ENCODE results near the gene TLCD3B. TPM values are rescaled to one million over a fixed set of nuclear protein-coding genes. Genes with fewer than 3 reads are reported as not detected.

TLCD3B gene
- total RNA-seq, 2 experiments from 2014 or later: 3.7 to 4.0 TPM

- CTCF ChIA-PET: no interaction called here
- Mint-ChIP-seq H3K36me3 (ENCODE audit: low read depth) (peaks cover 32% of the 10 kb centered on the region), H3K4me3 (no peak overlapping the region), H3K27me3 (no peaks in the 10 kb centered on the region), H3K4me1 (peaks cover 31% of the 10 kb centered on the region), H3K27ac (peak overlapping the region; percentile 10), H3K9me3 (ENCODE audit: low read depth) (peaks cover 4% of the 10 kb centered on the region)
- ATAC-seq: no peak
- POLR2A ChIA-PET: interaction anchor here (0.6 to 1.0 kb wide), 3 partner anchors 21 to 51 kb away, joined by 4 read pairs; no protein-coding TSS in a partner anchor
- intact Hi-C loops (cut with DNase I, micrococcal nuclease): no loop called here
- no peak for DNase-seq
These were observed 53.8 kb downstream of the TLCD3B start for GRCh38 chr16:29977063-29977825.

- intact Hi-C loops (cut with DNase I, micrococcal nuclease): no loop called here
- peaks cover 4% of the 10 kb centered on the region for H3K9me3 Mint-ChIP-seq (ENCODE audit: low read depth)
- peaks cover 31% of the 10 kb centered on the region for H3K4me1 Mint-ChIP-seq
- DNase-seq: peak; percentile 33
- H3K36me3 Mint-ChIP-seq (ENCODE audit: low read depth): peaks cover 35% of the 10 kb centered on the region
- peak overlapping the region; percentile 86 for H3K27ac Mint-ChIP-seq
- no peak for ATAC-seq
- no peaks in the 10 kb centered on the region for H3K27me3 Mint-ChIP-seq
- ChIA-PET POLR2A (interaction anchor here (0.5 to 1.1 kb wide), 4 partner anchors 9 to 1002 kb away, joined by 4 read pairs; no protein-coding TSS in a partner anchor), CTCF (interaction anchor here (0.8 to 1.3 kb wide), 6 partner anchors 10 to 151 kb away, joined by 3 to 5 read pairs (median 4); partner anchors contain the start of gene TMEM219)
- peak overlapping the region; percentile 87 for H3K4me3 Mint-ChIP-seq
These were observed 55.1 kb downstream of the TLCD3B start for GRCh38 chr16:29975811-29976511.

GRCh38 chr16:29975134-29975538 lies 55.9 kb downstream of the TLCD3B start:
- ChIA-PET POLR2A (interaction anchor here (0.7 to 1.1 kb wide), 2 partner anchors 10 to 18 kb away, joined by 4 read pairs; no protein-coding TSS in a partner anchor), CTCF (interaction anchor here (0.6 to 1.3 kb wide), 6 partner anchors 9 to 274 kb away, joined by 3 to 4 read pairs (median 3); partner anchors contain the start of gene PAGR1)
- H3K9me3 Mint-ChIP-seq (ENCODE audit: low read depth): peaks cover 4% of the 10 kb centered on the region
- intact Hi-C loops (cut with DNase I, micrococcal nuclease): no loop called here
- no peaks in the 10 kb centered on the region for H3K27me3 Mint-ChIP-seq
- H3K4me1 Mint-ChIP-seq: peaks cover 31% of the 10 kb centered on the region
- H3K36me3 Mint-ChIP-seq (ENCODE audit: low read depth): peaks cover 35% of the 10 kb centered on the region
- H3K27ac Mint-ChIP-seq: peak overlapping the region; percentile 86
- no peak for ATAC-seq
- DNase-seq: no peak
- H3K4me3 Mint-ChIP-seq: peak overlapping the region; percentile 87

Other genes with a start within 250 kb of the TLCD3B start
- 100 to 1,000 TPM; 153 to 168 TPM for gene KIF22, start 240.5 kb downstream of the TLCD3B start, total RNA-seq
- gene MAZ, start 224.7 kb downstream of the TLCD3B start, total RNA-seq: 100 to 1,000 TPM; 306 to 387 TPM
- under 1 TPM; 0.64 to 0.93 TPM for gene PRRT2, start 219.1 kb downstream of the TLCD3B start, total RNA-seq
- gene PAGR1, start 215.1 kb downstream of the TLCD3B start, total RNA-seq: 10 to 100 TPM; 20.6 to 25.6 TPM
- gene MVP, start 210.8 kb downstream of the TLCD3B start, total RNA-seq: 100 to 1,000 TPM in 1 of 2 experiments, 10 to 100 TPM in 1; 86.2 to 101 TPM
- gene CDIPT, start 168.0 kb downstream of the TLCD3B start, total RNA-seq: 10 to 100 TPM; 35.1 to 50.0 TPM
- under 1 TPM; 0.27 to 0.42 TPM for gene SEZ6L2, start 131.7 kb downstream of the TLCD3B start, total RNA-seq
- 1 to 10 TPM; 2.7 to 3.2 TPM for gene ASPHD1, start 130.8 kb downstream of the TLCD3B start, total RNA-seq
- 10 to 100 TPM; 30.4 to 33.4 TPM for gene KCTD13, start 105.0 kb downstream of the TLCD3B start, total RNA-seq
- 10 to 100 TPM; 34.6 to 42.5 TPM for gene TMEM219, start 69.2 kb downstream of the TLCD3B start, total RNA-seq
- 10 to 100 TPM; 24.1 to 24.4 TPM for gene TAOK2, start 57.4 kb downstream of the TLCD3B start, total RNA-seq
- gene HIRIP3, start 35.7 kb downstream of the TLCD3B start, total RNA-seq: 10 to 100 TPM; 25.1 to 36.8 TPM
- 100 to 1,000 TPM in 1 of 2 experiments, 10 to 100 TPM in 1; 80.1 to 106 TPM for gene INO80E, start 35.0 kb downstream of the TLCD3B start, total RNA-seq
- 1 to 10 TPM in 1 of 2 experiments, under 1 TPM in 1; 0.69 to 1.3 TPM for gene DOC2A, start 20.2 kb downstream of the TLCD3B start, total RNA-seq
- not detected for gene C16orf92, start 8.1 kb downstream of the TLCD3B start, total RNA-seq
- 1,000 to 10,000 TPM; 2,482 to 3,644 TPM for gene ALDOA, start 34.5 kb upstream of the TLCD3B start, total RNA-seq
- 100 to 1,000 TPM; 106 to 113 TPM for gene PPP4C, start 44.7 kb upstream of the TLCD3B start, total RNA-seq
- gene TBX6, start 60.7 kb upstream of the TLCD3B start, total RNA-seq: 1 to 10 TPM; 2.7 to 3.0 TPM
- gene YPEL3, start 64.9 kb upstream of the TLCD3B start, total RNA-seq: 10 to 100 TPM; 17.4 to 19.1 TPM
- gene GDPD3, start 82.3 kb upstream of the TLCD3B start, total RNA-seq: 1 to 10 TPM; 6.1 to 7.0 TPM
- 10 to 100 TPM; 59.0 to 81.7 TPM for gene MAPK3, start 91.9 kb upstream of the TLCD3B start, total RNA-seq
- gene CORO1A, start 152.3 kb upstream of the TLCD3B start, total RNA-seq: 1,000 to 10,000 TPM in 1 of 2 experiments, 100 to 1,000 TPM in 1; 997 to 1,175 TPM
- gene BOLA2B, start 162.4 kb upstream of the TLCD3B start, total RNA-seq: 100 to 1,000 TPM; 188 to 190 TPM
- gene SLX1A, start 162.6 kb upstream of the TLCD3B start, total RNA-seq: 10 to 100 TPM; 24.4 to 99.3 TPM
- gene SULT1A3, start 168.0 kb upstream of the TLCD3B start, total RNA-seq: 10 to 100 TPM; 17.4 to 18.9 TPM
- gene NPIPB13, start 217.2 kb upstream of the TLCD3B start, total RNA-seq: 10 to 100 TPM; 10.5 to 11.3 TPM